Thoracic aorta (tissue), 2 donors: ENCODE measurements around the gene NHERF1. TPM values are rescaled to one million over a fixed set of nuclear protein-coding genes. Genes with fewer than 3 reads are reported as not detected.

ENCODE experiments used
- ATAC-seq: fragments of 150-250 bp; one replicate; pipeline ENCODE4 v1.8.0; 2017; ENCODE audit warnings: low read depth; ENCODE audit not compliant: insufficient number of reproducible peaks, low FRiP score
- DNase-seq: peaks from one replicate; pipeline ENCODE4 v3.0.0-alpha.2; 2020; ENCODE audit warnings: low spot score
- H3K27ac ChIP-seq, 2 donors: fragments of 200-600 bp; sonication (generic); 1 replicate in 1 of 2; 2 replicates in 1 of 2; pipeline ENCODE4 v1.5.1; 2016; ENCODE audit warnings: mild to moderate bottlenecking in 2 of 2, moderate library complexity in 2 of 2
- H3K27me3 ChIP-seq: fragments of 200-600 bp; sonication (generic); replicated peaks from 2 replicates; pipeline ENCODE4 v1.6.0; 2016; ENCODE audit warnings: mild to moderate bottlenecking; ENCODE audit not compliant: insufficient read depth
- H3K36me3 ChIP-seq: fragments of 200-600 bp; sonication (generic); one replicate; pipeline ENCODE4 v1.5.1; 2016
- H3K4me1 ChIP-seq, 2 donors: fragments of 200-600 bp; sonication (generic); 1 replicate in 1 of 2; 2 replicates in 1 of 2; pipeline versions ENCODE4 v1.5.1 to v1.6.0; 2016; ENCODE audit warnings: low read depth in 2 of 2, mild to moderate bottlenecking in 1 of 2; ENCODE audit not compliant: control insufficient read depth in 1 of 2
- H3K4me3 ChIP-seq: fragments of 200-600 bp; sonication (generic); 2 replicates; pipeline ENCODE4 v1.5.1; 2016; ENCODE audit warnings: mild to moderate bottlenecking
- H3K9me3 ChIP-seq: fragments of 200-600 bp; sonication (generic); 2 replicates; pipeline ENCODE4 v1.5.1; 2016
- total RNA-seq, 2 donors: library from RNA; depleted of rRNA; stranded (reverse); fragments of >200 nt; gene quantifications; one replicate each; pipeline versions ENCODE4 v1.1.0 to v1.2.3, GENCODE V29; 2016
- TF ChIP-seq, protein P1 (sequence below): fragments of 200-600 bp; sonication (generic); IDR thresholded peaks from one replicate; pipeline ENCODE4 v1.5.1; 2019; ENCODE audit warnings: antibody characterized with exemption

NHERF1 gene
- total RNA-seq, 2 donors from 2014 or later, result 23.2 to 32.8 TPM

DNA sequence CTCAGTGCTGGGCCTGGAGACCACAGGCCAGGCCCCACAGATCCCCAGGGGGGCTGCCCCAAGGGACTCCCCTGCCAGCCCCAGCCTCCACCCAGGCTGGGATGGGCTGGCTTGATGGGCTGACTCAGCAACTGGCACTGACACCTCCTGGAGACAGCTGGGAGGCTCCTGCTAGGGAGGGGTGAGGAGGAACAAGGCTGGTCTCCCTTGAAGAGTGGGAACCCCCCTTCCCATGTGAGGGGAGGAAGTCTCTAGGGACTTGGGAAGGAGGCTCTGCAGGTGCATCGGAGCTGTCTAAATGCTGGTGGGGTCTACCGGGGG, 10.4 kb downstream of the NHERF1 start:
- ATAC-seq (no peak), DNase-seq (no peak)
- Histone ChIP-seq H3K4me1 (peaks cover 17 to 39% of the 10 kb centered on the region in 2 donors), H3K4me3 (no peak overlapping the region), H3K36me3 (no peaks in the 10 kb centered on the region), H3K27me3 (no peaks in the 10 kb centered on the region), H3K9me3 (no peaks in the 10 kb centered on the region), H3K27ac (no peak overlapping the region)
- TF ChIP-seq, protein P1, sequence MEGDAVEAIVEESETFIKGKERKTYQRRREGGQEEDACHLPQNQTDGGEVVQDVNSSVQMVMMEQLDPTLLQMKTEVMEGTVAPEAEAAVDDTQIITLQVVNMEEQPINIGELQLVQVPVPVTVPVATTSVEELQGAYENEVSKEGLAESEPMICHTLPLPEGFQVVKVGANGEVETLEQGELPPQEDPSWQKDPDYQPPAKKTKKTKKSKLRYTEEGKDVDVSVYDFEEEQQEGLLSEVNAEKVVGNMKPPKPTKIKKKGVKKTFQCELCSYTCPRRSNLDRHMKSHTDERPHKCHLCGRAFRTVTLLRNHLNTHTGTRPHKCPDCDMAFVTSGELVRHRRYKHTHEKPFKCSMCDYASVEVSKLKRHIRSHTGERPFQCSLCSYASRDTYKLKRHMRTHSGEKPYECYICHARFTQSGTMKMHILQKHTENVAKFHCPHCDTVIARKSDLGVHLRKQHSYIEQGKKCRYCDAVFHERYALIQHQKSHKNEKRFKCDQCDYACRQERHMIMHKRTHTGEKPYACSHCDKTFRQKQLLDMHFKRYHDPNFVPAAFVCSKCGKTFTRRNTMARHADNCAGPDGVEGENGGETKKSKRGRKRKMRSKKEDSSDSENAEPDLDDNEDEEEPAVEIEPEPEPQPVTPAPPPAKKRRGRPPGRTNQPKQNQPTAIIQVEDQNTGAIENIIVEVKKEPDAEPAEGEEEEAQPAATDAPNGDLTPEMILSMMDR, result no peak

DNA sequence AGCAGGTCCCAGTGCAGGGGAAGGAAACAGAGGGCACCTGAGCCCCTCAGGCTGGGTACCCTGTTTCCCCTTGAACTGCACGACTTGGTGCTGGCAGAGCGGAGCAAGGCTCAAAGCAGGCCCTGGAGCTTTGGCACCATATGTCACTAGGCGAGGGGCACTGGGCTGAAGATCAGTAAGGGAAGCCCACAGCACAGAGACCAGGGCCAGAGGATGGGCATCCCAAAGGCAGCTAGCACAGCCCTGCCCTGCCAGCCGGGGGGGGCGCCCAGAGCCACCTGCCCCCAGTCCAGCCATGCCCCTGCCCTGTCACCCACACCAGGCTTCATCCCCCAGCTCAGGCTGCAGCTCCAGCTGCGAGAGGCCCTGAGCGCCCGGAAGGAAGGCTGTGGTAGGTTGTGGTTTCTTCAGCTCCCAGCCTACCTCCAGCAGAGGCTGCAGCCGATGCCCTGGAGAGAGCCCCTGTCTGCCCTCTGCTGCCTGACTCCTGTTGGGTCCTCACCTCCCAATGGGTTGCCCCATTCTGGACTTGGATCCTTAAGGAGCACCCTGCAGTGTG, 10.9 kb downstream of the NHERF1 start:
- Histone ChIP-seq H3K36me3 (no peaks in the 10 kb centered on the region), H3K9me3 (no peaks in the 10 kb centered on the region), H3K27ac (no peak overlapping the region), H3K27me3 (no peaks in the 10 kb centered on the region), H3K4me3 (no peak overlapping the region), H3K4me1 (peaks cover 17 to 39% of the 10 kb centered on the region in 2 donors)
- DNase-seq (no peak), ATAC-seq (no peak)
- TF ChIP-seq, protein P1, result no peak

DNA sequence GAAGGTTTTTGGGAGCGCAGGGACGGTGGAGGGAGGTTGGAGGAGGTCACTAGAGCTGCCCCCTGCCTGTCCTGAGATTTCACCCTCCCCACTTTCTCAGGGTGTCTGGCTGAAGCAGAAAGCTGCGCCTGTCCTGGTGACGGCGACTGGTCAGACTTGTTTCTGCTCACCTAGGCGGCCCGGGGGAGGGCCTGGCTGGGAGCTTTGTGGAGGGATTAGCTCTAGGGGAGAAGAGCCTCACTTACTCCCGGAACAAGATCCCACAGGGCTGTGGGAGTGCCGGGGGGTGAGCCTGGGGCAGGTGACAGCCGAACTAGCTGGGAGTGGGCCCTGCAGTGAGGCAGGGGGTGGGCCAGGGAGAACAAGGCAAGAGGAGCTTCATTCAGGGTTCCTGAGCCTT, 11.5 kb downstream of the NHERF1 start:
- TF ChIP-seq, protein P1, result no peak
- H3K4me1 ChIP-seq, result peaks cover 17 to 39% of the 10 kb centered on the region in 2 donors
- no peaks in the 10 kb centered on the region for H3K27me3 ChIP-seq
- H3K4me3 ChIP-seq, result no peak overlapping the region
- no peak overlapping the region for H3K27ac ChIP-seq
- no peaks in the 10 kb centered on the region for H3K36me3 ChIP-seq
- ATAC-seq (no peak), DNase-seq (no peak)
- H3K9me3 ChIP-seq, result no peaks in the 10 kb centered on the region

DNA sequence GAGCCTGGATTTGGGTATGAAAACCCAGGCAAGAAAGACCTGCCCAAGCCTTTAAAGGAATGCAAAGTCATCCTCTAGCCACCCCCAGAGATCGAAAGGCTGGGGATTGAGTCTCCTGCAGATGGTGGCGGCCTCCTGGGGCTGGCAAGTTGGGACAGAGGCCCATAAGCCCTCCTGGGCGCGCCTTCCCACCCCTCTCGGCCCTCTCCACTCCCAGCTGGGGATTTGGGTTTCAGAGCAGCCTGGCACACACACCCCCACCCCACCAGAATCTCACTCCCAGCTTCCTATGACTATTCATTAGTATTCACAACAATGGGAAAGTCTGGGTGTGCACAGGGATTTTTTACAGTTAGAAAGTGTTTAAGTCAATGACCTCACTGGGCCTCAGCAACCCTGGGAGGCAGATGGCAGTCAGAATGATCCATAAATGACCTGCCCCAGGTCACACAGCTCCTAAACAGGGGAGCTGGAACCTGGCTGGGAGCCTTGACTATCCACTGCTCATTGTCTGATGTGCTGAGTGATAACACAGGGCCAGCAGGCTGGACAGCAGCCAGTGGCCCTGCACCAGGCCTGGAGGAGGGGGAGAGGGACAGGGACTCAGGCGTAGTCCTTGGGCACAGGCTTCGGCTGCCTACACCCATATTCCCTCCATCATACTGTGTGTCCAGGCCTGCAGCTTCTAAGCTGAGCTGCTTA, 12.1 kb downstream of the NHERF1 start:
- no peak overlapping the region for H3K27ac ChIP-seq
- DNase-seq, result no peak

DNA sequence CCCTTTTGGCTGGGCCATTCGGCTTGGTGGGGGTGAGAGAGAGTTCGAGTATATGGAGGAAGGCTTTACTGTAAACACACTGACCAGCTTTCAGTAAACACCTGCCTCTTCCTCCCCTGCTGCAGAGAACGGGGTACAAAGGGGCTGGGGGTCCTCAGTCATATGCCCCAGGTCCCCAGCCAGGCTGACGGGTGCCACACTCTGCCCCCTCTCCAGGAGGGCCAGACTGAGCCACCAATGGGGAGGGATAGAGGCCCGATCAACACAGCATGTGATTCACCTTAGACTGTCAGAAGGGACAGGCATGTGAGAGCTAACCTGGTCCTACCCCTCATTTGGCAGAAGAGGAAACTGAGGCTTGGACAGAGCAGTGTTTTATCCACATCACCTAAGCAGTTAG, 13.0 kb downstream of the NHERF1 start:
- TF ChIP-seq, protein P1, result no peak
- no peak overlapping the region for H3K4me3 ChIP-seq
- H3K27ac ChIP-seq, result peak overlapping the region in 1 of 2 donors; percentile 23
- H3K9me3 ChIP-seq, result no peaks in the 10 kb centered on the region
- H3K4me1 ChIP-seq, result peaks cover 17 to 39% of the 10 kb centered on the region in 2 donors
- no peak for ATAC-seq
- H3K27me3 ChIP-seq, result no peaks in the 10 kb centered on the region
- no peak for DNase-seq
- H3K36me3 ChIP-seq, result no peaks in the 10 kb centered on the region

More for the DNA sequence above, 12.1 kb downstream of the NHERF1 start:
- H3K9me3 ChIP-seq, result no peaks in the 10 kb centered on the region
- H3K4me1 ChIP-seq, result peaks cover 17 to 39% of the 10 kb centered on the region in 2 donors
- H3K4me3 ChIP-seq, result no peak overlapping the region
- ATAC-seq, result no peak
- H3K36me3 ChIP-seq, result no peaks in the 10 kb centered on the region
- TF ChIP-seq, protein P1, result no peak
- H3K27me3 ChIP-seq, result no peaks in the 10 kb centered on the region
